Stimulated activated naive CD8-positive, alpha-beta T cell treated with anti-CD3 and anti-CD28 coated beads, Interleukin-15, amount 100 ng/mL, for 72 hours (primary cell): ENCODE measurements around the gene PEAK1.
"Not testable (repeated sequence)": the region's sequence is repeated elsewhere in the genome, so short reads cannot be mapped to it uniquely, and the experiment has no call there.

Experiments
- ATAC-seq: fragments of 150-1000 bp; cut with Tn5 transposase; 2 replicates; pipeline ENCODE4 v1.10.0; 2021; ENCODE audit warnings: mild to moderate bottlenecking, moderate library complexity
- DNase-seq, 2 donors: peaks; one replicate each; pipeline ENCODE4 v3.0.0; 2021 to 2022
- H3K27ac Mint-ChIP-seq, 2 donors: one replicate each; pipeline ENCODE4 v1.8.0; 2022; ENCODE audit warnings: mild to moderate bottlenecking in 2 of 2, mixed read lengths in 2 of 2, moderate library complexity in 2 of 2
- H3K27me3 Mint-ChIP-seq: one replicate; pipeline ENCODE4 v1.8.0; 2022; ENCODE audit warnings: mixed read lengths
- H3K4me1 Mint-ChIP-seq: one replicate; pipeline ENCODE4 v1.8.0; 2022; ENCODE audit warnings: mild to moderate bottlenecking, mixed read lengths
- H3K4me3 Mint-ChIP-seq, 2 donors: one replicate each; pipeline ENCODE4 v1.8.0; 2022; ENCODE audit warnings: mild to moderate bottlenecking in 2 of 2, mixed read lengths in 2 of 2, moderate library complexity in 1 of 2
- H3K9me3 Mint-ChIP-seq, 2 donors: one replicate each; pipeline ENCODE4 v1.8.0; 2022; ENCODE audit warnings: mixed read lengths in 2 of 2

PEAK1 gene

DNA sequence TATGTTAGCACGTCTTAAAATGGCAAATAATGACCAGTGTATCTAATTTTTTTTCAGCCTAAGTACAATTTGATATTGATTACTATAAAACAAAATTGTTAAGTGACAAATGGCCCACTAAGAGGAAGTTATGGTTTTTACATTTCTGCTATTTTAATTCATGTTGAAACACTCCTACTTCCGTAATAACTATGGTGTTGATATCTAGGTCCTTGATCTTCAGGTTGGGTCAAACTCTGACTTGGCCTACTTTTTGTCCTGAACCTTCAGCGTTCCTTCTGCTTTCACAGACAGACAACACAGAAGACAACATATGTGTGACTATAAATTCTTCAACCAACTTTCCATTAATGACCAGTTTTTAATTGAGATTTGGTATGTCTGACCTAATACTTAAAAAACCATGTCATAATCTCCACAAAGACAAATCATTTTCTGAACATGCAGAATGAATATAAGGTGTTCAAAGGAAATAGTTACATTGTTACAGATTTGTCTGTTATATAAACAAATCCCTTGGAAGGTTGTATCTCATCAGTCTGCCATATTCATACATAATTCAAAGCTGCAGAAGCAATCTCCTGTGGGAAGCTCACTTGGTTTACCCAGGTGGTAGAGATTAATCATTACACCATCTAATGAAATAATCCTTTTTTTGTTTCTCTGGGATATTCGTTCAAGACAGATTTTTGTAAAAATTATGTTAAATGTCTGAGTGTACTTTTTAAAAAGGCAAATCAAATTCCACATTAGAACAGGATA, 256.9 kb downstream of the PEAK1 start:
- H3K27me3 Mint-ChIP-seq: no peaks in the 10 kb centered on the region
- DNase-seq: no peak
- no peak overlapping the region for H3K4me3 Mint-ChIP-seq
- ATAC-seq: no peak
- H3K9me3 Mint-ChIP-seq: no peaks in the 10 kb centered on the region
- H3K4me1 Mint-ChIP-seq: peaks cover 48% of the 10 kb centered on the region
- H3K27ac Mint-ChIP-seq: no peak overlapping the region

DNA sequence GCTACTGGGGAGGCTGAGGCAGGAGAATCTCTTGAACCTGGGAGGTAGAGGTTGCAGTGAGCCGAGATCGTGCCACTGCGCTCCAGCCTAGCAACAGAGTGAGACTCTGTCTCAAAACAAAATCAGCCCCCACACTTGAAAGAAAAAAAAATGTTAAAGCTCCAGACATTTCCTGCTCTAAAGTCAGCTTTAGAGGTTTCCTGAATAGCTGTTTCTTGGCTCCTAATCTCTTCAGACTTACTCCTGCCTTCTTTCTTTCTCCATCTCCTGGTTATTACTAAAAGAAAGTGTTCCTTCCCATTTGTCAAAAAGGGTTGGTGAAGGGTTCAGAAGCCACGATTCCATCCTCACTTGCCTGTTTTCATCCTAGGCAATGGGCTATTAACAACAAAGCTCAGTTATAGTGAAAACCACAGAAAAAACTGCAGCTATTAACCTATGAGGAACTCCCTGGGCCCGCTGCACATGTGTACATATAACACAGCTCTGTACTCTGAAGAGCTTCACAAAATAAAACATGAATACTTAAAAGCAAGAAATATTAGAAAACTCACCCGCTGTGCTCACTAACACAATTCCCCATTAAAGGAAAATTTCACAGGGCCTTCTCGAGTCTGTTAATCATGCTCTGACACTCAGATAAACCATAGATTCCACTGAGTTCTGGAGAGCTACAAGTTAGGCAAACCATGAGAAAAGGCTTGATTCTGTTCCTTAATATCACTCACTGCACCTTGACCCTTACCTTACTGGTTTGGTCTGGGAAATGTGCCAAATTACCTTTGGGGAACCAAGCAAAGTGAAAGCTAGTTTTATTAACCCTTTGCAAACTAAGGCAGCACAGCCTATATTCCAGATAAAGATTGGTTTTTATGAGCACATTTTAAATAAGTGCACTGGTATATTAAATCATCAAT, 259.1 kb downstream of the PEAK1 start:
- DNase-seq (no peak), ATAC-seq (peak; percentile 46)
- no peaks in the 10 kb centered on the region for H3K9me3 Mint-ChIP-seq
- peak overlapping the region; percentile 33 to 44 for H3K4me3 Mint-ChIP-seq
- H3K27me3 Mint-ChIP-seq: no peaks in the 10 kb centered on the region
- peaks cover 48% of the 10 kb centered on the region for H3K4me1 Mint-ChIP-seq
- peak overlapping the region; percentile 16 to 87 for H3K27ac Mint-ChIP-seq

- peaks cover 18% of the 10 kb centered on the region for H3K4me1 Mint-ChIP-seq
- H3K27ac Mint-ChIP-seq, ATAC-seq, H3K4me3 Mint-ChIP-seq, DNase-seq, H3K9me3 Mint-ChIP-seq, H3K27me3 Mint-ChIP-seq: not testable (repeated sequence)
These were observed 263.9 kb downstream of the PEAK1 start for GRCh38 chr15:77156000-77156399.

DNA sequence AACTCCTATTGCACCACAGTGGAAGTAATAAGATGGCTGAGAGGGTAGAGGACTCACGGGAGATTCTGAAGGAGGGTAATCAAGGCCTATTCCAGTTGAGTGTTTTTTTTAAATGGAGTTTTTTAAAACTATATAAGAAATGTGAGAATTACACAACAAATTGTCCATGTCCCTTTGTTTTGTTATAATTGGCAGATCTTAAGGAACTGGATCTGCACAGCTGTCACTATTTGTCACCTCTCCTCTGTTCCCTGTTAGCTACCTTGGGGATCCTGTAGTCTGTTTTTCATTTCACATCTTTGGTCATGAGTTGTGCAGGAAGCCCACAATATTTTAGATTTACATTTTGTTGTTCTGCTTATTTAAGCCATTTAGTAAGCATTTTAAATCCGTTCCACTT, 271.7 kb downstream of the PEAK1 start:
- Mint-ChIP-seq H3K9me3 (peaks cover 9 to 14% of the 10 kb centered on the region in 2 donors), H3K27me3 (no peaks in the 10 kb centered on the region), H3K4me1 (peaks cover 7% of the 10 kb centered on the region), H3K27ac (no peak overlapping the region), H3K4me3 (no peak overlapping the region)
- no peak for DNase-seq
- no peak for ATAC-seq

- ATAC-seq: no peak
- H3K27me3 Mint-ChIP-seq: no peaks in the 10 kb centered on the region
- H3K4me3 Mint-ChIP-seq: no peak overlapping the region
- peaks cover 14 to 31% of the 10 kb centered on the region in 2 donors for H3K9me3 Mint-ChIP-seq
- no peak overlapping the region for H3K27ac Mint-ChIP-seq
- no peak for DNase-seq
- peaks cover 7% of the 10 kb centered on the region for H3K4me1 Mint-ChIP-seq
These were observed 274.5 kb downstream of the PEAK1 start for GRCh38 chr15:77145370-77145769.

DNA sequence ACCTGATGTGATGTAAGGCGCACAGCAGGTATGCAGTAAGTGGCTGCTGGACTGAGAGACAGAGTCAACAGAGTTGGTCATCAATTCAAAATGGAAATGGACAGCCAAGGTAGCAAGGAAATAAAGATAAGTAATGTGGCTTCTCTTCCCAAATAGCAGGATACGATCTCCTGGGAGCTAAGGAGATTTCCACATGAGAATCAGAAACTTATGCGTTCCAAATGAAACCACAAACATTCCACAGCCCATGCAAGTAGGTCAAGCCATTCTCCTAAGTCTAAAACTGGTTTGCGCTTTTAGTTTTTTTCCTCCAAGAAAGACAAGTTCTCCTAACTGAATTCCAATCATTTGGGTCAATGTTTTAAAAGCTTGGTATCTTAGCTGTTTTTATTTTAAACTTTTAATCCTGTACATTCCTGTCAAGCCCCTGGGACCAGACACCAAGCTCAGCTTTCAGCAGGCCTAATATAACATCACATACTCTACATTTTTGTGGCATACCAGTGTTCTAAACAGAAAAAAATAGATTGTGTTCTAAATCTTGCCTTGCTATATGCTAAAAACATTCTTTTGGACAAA, 275.3 kb downstream of the PEAK1 start:
- Mint-ChIP-seq H3K27ac (no peak overlapping the region), H3K27me3 (no peaks in the 10 kb centered on the region), H3K4me1 (peaks cover 7% of the 10 kb centered on the region), H3K9me3 (peaks cover 14 to 31% of the 10 kb centered on the region in 2 donors), H3K4me3 (no peak overlapping the region)
- ATAC-seq (no peak), DNase-seq (no peak)

DNA sequence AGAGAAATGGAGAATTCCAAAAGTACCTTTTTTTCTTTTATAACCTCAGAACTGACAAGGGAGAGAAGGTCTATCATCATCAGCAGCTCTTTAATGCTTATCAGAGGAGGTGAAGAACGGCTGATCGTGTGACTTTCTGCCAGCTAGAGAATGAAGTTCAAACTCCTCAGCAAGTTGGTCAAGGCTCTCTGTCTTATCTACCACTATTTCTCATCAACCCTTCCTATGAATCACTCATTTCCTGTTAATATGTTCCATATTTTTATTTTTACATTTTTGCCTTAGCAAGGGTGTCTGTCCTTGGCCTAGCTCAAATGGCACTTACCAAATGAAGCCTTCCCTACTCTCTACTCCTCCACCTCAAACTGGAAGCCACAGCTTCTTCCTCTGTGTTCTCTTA, 275.9 kb downstream of the PEAK1 start:
- Mint-ChIP-seq H3K27ac (no peak overlapping the region), H3K4me1 (peaks cover 7% of the 10 kb centered on the region), H3K4me3 (no peak overlapping the region), H3K27me3 (no peaks in the 10 kb centered on the region), H3K9me3 (peaks cover 14 to 31% of the 10 kb centered on the region in 2 donors)
- DNase-seq (no peak), ATAC-seq (no peak)

DNA sequence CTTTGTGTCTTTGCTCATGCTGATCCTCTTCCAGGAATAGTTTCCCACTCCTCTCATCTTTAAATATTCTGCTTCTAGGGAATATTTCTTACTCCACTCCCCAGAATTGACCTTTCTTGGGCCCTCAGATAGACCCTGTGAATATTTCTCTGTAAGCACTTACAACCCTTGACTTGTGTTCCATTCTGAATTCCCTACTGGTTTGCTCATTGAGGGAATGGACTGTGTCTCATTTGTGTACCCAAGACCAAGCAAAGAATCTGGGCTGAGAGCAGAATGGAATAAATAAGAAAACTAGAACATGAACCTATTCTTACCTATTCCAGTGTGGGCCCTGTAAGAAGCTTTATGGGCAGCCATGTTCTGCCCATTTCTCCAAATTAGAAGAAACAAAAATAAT, 276.3 kb downstream of the PEAK1 start:
- no peak for ATAC-seq
- H3K4me1 Mint-ChIP-seq: peaks cover 7% of the 10 kb centered on the region
- no peak overlapping the region for H3K27ac Mint-ChIP-seq
- no peaks in the 10 kb centered on the region for H3K27me3 Mint-ChIP-seq
- peaks cover 14 to 31% of the 10 kb centered on the region in 2 donors for H3K9me3 Mint-ChIP-seq
- DNase-seq: no peak
- H3K4me3 Mint-ChIP-seq: no peak overlapping the region

- H3K9me3 Mint-ChIP-seq: peaks cover 14 to 31% of the 10 kb centered on the region in 2 donors
- peaks cover 7% of the 10 kb centered on the region for H3K4me1 Mint-ChIP-seq
- DNase-seq: no peak
- no peak overlapping the region for H3K4me3 Mint-ChIP-seq
- H3K27me3 Mint-ChIP-seq: no peaks in the 10 kb centered on the region
- no peak for ATAC-seq
- no peak overlapping the region for H3K27ac Mint-ChIP-seq
These were observed 276.7 kb downstream of the PEAK1 start for GRCh38 chr15:77143191-77143590.

DNA sequence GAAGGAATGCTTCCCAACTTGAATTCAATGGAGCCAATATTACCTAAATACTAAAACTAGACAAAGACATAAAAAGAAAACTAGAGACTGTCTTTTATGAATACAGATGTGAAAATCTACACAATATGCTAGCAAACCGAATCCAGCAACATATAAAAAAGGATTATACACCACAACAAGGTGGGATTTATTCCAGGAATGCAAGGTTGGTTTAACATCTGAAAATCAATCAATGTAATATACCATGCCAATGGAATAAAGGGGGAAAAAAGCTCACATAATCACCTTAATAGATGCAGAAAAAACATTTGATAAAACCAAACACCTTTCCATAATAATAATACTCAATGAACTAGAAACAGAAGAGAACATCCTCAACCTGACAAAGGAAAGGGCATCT, 279.7 kb downstream of the PEAK1 start:
- H3K27ac Mint-ChIP-seq: no peak overlapping the region

DNA sequence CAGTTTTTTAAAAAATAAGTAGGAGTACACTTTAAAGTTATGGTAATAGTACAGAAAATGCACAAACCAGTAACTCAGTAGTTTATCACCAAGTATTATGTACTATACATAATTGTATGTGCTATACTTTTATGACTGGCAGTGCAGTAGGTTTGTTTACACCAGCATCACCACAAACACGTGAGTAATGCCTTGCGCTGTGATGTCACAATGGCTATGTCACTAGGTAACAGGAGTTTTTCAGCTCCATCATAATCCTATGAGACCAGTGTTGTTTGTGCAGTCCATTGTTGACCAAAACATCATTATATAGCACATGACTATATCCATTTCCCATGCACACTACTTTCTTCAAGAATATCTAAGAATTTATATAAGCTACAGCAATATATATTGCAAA, 280.6 kb downstream of the PEAK1 start:
- H3K4me3 Mint-ChIP-seq: no peak overlapping the region
- peaks cover 5% of the 10 kb centered on the region for H3K4me1 Mint-ChIP-seq
- peaks cover 19 to 45% of the 10 kb centered on the region in 2 donors for H3K9me3 Mint-ChIP-seq
- no peak overlapping the region for H3K27ac Mint-ChIP-seq
- ATAC-seq (no peak), DNase-seq (no peak)
- H3K27me3 Mint-ChIP-seq: no peaks in the 10 kb centered on the region

More for the DNA sequence above, 279.7 kb downstream of the PEAK1 start:
- peaks cover 19 to 48% of the 10 kb centered on the region in 2 donors for H3K9me3 Mint-ChIP-seq
- H3K4me3 Mint-ChIP-seq: no peak overlapping the region
- no peaks in the 10 kb centered on the region for H3K27me3 Mint-ChIP-seq
- H3K4me1 Mint-ChIP-seq: peaks cover 7% of the 10 kb centered on the region
- ATAC-seq (no peak), DNase-seq (no peak)

DNA sequence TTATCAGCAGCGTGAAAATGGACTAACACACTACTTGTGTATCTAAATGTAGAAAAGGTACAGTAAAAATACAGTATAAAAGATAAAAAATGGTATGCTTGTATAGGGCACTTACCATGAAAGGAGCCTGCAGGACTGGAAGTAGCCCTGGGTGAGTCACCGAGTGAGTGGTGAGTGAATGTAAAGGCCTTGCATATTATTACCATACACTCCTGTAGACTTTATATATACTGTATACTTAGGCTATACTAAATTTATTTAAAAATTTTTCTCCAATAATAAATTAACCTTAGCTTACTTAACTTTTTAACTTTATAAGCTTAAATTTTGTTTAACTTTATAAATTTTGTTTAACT, 281.8 kb downstream of the PEAK1 start:
- H3K9me3 Mint-ChIP-seq: peaks cover 10 to 33% of the 10 kb centered on the region in 2 donors
- no peak for ATAC-seq
- H3K4me1 Mint-ChIP-seq: no peaks in the 10 kb centered on the region
- no peak overlapping the region for H3K27ac Mint-ChIP-seq
- DNase-seq: no peak
- H3K27me3 Mint-ChIP-seq: no peaks in the 10 kb centered on the region
- no peak overlapping the region for H3K4me3 Mint-ChIP-seq

DNA sequence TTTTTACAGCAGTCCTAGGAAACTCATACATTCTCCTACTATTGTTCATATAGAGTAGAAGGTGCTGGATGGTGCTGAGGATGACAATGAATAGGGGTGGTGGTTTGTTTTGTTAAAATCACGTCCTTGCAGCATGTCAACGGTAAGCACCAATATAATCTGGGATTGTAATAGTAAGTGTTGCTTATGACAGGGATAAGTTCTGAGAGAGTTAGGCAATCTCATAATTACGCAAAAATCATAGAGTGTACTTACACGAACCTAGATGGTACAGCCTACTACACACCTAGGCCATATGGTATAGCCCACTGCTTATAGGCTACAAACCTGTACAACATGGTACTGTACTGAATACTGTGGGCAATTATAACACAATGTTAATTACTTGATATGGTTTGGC, 284.7 kb downstream of the PEAK1 start:
- DNase-seq: no peak
- no peak overlapping the region for H3K27ac Mint-ChIP-seq
- H3K27me3 Mint-ChIP-seq: no peaks in the 10 kb centered on the region
- H3K4me1 Mint-ChIP-seq: no peaks in the 10 kb centered on the region
- no peak overlapping the region for H3K4me3 Mint-ChIP-seq
- peaks cover 5 to 16% of the 10 kb centered on the region in 2 donors for H3K9me3 Mint-ChIP-seq
- ATAC-seq: no peak

DNA sequence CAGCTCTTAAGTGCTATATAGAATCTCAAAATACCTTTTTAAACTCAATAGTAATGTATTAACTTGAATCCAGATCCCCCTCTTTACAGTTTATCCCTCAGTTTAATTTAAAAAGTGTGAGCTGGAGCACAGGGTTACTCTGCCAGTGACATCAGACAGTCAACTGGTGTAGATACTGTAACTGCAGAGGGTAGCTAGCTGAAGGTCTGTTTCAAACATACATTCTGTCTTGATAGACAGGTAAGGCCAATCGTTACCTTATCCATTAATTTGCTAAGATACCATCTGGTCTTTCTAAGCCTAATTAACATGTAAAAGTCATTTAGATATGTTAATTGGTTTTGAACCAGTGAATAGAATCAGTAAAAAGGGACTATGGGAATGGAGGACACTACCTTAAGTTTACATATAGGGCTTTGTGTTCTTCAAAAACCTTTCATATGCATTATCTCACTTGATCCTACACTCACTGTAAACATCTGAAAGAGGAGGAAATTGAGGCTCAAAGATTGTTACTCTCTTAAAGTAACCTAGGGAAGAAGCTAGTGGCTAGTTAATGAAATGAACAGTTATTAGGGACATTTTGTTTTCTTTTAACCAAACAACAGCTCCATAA, 289.5 kb downstream of the PEAK1 start:
- Mint-ChIP-seq H3K27ac (no peak overlapping the region), H3K4me1 (no peaks in the 10 kb centered on the region), H3K9me3 (peaks cover 0 to 2% of the 10 kb centered on the region in 2 donors), H3K4me3 (no peak overlapping the region), H3K27me3 (no peaks in the 10 kb centered on the region)
- ATAC-seq: no peak
- no peak for DNase-seq

DNA sequence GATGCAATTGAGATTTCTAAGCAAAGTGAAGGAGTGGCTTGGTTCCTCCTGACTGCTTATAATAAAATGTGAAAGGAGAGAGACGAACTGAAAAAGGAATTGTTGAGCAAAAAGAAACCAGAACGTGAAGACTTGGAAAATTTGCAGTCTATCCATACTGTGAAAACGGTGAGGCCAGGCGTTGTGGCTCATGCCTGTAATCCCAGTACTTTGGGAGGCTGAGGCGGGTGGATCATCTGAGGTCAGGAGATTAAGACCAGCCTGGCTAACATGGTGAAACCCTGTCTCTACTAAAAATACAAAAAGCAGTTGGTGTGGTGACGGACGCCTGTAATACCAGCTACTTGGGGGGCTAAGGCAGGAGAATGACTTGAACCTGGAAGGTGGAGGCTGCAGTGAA, 292.3 kb downstream of the PEAK1 start:
- peaks cover 4% of the 10 kb centered on the region for H3K4me1 Mint-ChIP-seq
- H3K27ac Mint-ChIP-seq: peak overlapping the region in 1 of 2 donors; percentile 1
- no peaks in the 10 kb centered on the region for H3K9me3 Mint-ChIP-seq
- no peak for DNase-seq
- no peaks in the 10 kb centered on the region for H3K27me3 Mint-ChIP-seq
- no peak for ATAC-seq
- H3K4me3 Mint-ChIP-seq: no peak overlapping the region
